Ascending aorta (tissue), 2 donors: ENCODE results near the gene ATRX. TPM values are rescaled to one million over a fixed set of nuclear protein-coding genes. Genes with fewer than 3 reads are reported as not detected.

Source experiments
- DNase-seq, 2 donors: peaks; one replicate each; pipeline ENCODE4 v3.0.0-alpha.2; 2019; ENCODE audit warnings: low spot score in 2 of 2
- H3K27ac ChIP-seq, 2 donors: fragments of 200-600 bp; sonication (generic); one replicate each; pipeline ENCODE4 v1.5.1; 2016 to 2017; ENCODE audit warnings: mild to moderate bottlenecking in 1 of 2
- H3K27me3 ChIP-seq: fragments of 200-600 bp; sonication (generic); one replicate; pipeline ENCODE4 v1.5.1; 2017
- H3K36me3 ChIP-seq, 2 donors: fragments of 200-600 bp; sonication (generic); one replicate each; pipeline ENCODE4 v1.5.1; 2016
- H3K4me1 ChIP-seq, 2 donors: fragments of 200-600 bp; sonication (generic); one replicate each; pipeline ENCODE4 v1.5.1; 2016 to 2017; ENCODE audit warnings: mild to moderate bottlenecking in 1 of 2
- H3K4me3 ChIP-seq, 2 donors: fragments of 200-600 bp; sonication (generic); one replicate each; pipeline ENCODE4 v1.5.1; 2016 to 2017; ENCODE audit warnings: mild to moderate bottlenecking in 1 of 2
- H3K9me3 ChIP-seq, 2 donors: fragments of 200-600 bp; sonication (generic); one replicate each; pipeline ENCODE4 v1.5.1; 2016
- CTCF ChIP-seq, 3 experiments: fragments of 200-600 bp in 2 of 3; fragments of 450-650 bp in 1 of 3; sonication (generic) in 2 of 3; IDR thresholded peaks; one replicate each; pipeline ENCODE4 v1.5.1; 2016 to 2019; ENCODE audit warnings: antibody characterized with exemption in 3 of 3, mild to moderate bottlenecking in 1 of 3, moderate library complexity in 1 of 3
- intact Hi-C: fragments of 100-400 bp; cut with DNase I; formaldehyde crosslinking; loops from one replicate; pipeline ENCODE4 v1.15.1; 2023
- total RNA-seq: library from RNA; depleted of rRNA; stranded (reverse); fragments of >200 nt; gene quantifications from one replicate; pipeline ENCODE4 v1.1.0, GENCODE V29; 2016

The ATRX gene
- total RNA-seq, 1 donor from 2014 or later: 117 TPM

GRCh38 chrX:77719388-77719787 is 66.6 kb downstream of the ATRX start:
- Histone ChIP-seq H3K4me1 (no peaks in the 10 kb centered on the region), H3K27ac (no peak overlapping the region), H3K27me3 (no peaks in the 10 kb centered on the region), H3K4me3 (no peak overlapping the region), H3K36me3 (peaks cover 0 to 4% of the 10 kb centered on the region in 2 donors), H3K9me3 (peaks cover 0 to 4% of the 10 kb centered on the region in 2 donors)
- no peak for DNase-seq
- no peak for TF ChIP-seq CTCF (IDR thresholded peaks at IDR 0.05)
- intact Hi-C loops: no loop called here

- DNase-seq: no peak
- intact Hi-C loops: no loop called here
Measured at GRCh38 chrX:77704881-77705280, 81.1 kb downstream of the ATRX start.

GRCh38 chrX:77698242-77698641 is 87.8 kb downstream of the ATRX start:
- DNase-seq: no peak
- H3K9me3 ChIP-seq: no peaks in the 10 kb centered on the region
- H3K4me3 ChIP-seq: no peak overlapping the region
- no peak for TF ChIP-seq CTCF (IDR thresholded peaks at IDR 0.05)
- H3K36me3 ChIP-seq: no peaks in the 10 kb centered on the region
- H3K27me3 ChIP-seq: no peaks in the 10 kb centered on the region
- intact Hi-C loops: no loop called here
- no peaks in the 10 kb centered on the region for H3K4me1 ChIP-seq
- no peak overlapping the region for H3K27ac ChIP-seq

More at GRCh38 chrX:77704881-77705280, 81.1 kb downstream of the ATRX start:
- Histone ChIP-seq H3K4me1 (no peaks in the 10 kb centered on the region), H3K36me3 (no peaks in the 10 kb centered on the region), H3K9me3 (no peaks in the 10 kb centered on the region), H3K27me3 (no peaks in the 10 kb centered on the region), H3K27ac (no peak overlapping the region), H3K4me3 (no peak overlapping the region)
- no peak for TF ChIP-seq CTCF (IDR thresholded peaks at IDR 0.05)

- Histone ChIP-seq H3K9me3 (no peaks in the 10 kb centered on the region), H3K27ac (no peak overlapping the region), H3K4me3 (no peak overlapping the region), H3K36me3 (no peaks in the 10 kb centered on the region), H3K4me1 (no peaks in the 10 kb centered on the region), H3K27me3 (no peaks in the 10 kb centered on the region)
- DNase-seq: no peak
- intact Hi-C loops: no loop called here
- TF ChIP-seq CTCF (IDR thresholded peaks at IDR 0.05): no peak
Measured at GRCh38 chrX:77694491-77694890, 91.5 kb downstream of the ATRX start.

- Histone ChIP-seq H3K36me3 (no peaks in the 10 kb centered on the region), H3K27me3 (no peaks in the 10 kb centered on the region), H3K4me1 (no peaks in the 10 kb centered on the region), H3K27ac (no peak overlapping the region), H3K9me3 (no peaks in the 10 kb centered on the region), H3K4me3 (no peak overlapping the region)
- no peak for TF ChIP-seq CTCF (IDR thresholded peaks at IDR 0.05)
- no peak for DNase-seq
- intact Hi-C loops: no loop called here
Measured at GRCh38 chrX:77693594-77693993, 92.4 kb downstream of the ATRX start.

GRCh38 chrX:77691916-77692315 is 94.1 kb downstream of the ATRX start:
- intact Hi-C loops: no loop called here
- H3K27me3 ChIP-seq: no peaks in the 10 kb centered on the region
- no peak overlapping the region for H3K4me3 ChIP-seq
- DNase-seq: no peak
- no peaks in the 10 kb centered on the region for H3K36me3 ChIP-seq
- TF ChIP-seq CTCF (IDR thresholded peaks at IDR 0.05): no peak
- no peaks in the 10 kb centered on the region for H3K4me1 ChIP-seq
- H3K27ac ChIP-seq: no peak overlapping the region
- no peaks in the 10 kb centered on the region for H3K9me3 ChIP-seq
